GM21619 (cell line): ENCODE results near the gene LDB1.

ENCODE experiments used
- ATAC-seq: cut with Tn5 transposase; IDR thresholded peaks from one replicate; pipeline ENCODE4 v1.9.1; 2021; ENCODE audit not compliant: unreplicated experiment

The LDB1 gene, protein sequence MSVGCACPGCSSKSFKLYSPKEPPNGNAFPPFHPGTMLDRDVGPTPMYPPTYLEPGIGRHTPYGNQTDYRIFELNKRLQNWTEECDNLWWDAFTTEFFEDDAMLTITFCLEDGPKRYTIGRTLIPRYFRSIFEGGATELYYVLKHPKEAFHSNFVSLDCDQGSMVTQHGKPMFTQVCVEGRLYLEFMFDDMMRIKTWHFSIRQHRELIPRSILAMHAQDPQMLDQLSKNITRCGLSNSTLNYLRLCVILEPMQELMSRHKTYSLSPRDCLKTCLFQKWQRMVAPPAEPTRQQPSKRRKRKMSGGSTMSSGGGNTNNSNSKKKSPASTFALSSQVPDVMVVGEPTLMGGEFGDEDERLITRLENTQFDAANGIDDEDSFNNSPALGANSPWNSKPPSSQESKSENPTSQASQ

DNA sequence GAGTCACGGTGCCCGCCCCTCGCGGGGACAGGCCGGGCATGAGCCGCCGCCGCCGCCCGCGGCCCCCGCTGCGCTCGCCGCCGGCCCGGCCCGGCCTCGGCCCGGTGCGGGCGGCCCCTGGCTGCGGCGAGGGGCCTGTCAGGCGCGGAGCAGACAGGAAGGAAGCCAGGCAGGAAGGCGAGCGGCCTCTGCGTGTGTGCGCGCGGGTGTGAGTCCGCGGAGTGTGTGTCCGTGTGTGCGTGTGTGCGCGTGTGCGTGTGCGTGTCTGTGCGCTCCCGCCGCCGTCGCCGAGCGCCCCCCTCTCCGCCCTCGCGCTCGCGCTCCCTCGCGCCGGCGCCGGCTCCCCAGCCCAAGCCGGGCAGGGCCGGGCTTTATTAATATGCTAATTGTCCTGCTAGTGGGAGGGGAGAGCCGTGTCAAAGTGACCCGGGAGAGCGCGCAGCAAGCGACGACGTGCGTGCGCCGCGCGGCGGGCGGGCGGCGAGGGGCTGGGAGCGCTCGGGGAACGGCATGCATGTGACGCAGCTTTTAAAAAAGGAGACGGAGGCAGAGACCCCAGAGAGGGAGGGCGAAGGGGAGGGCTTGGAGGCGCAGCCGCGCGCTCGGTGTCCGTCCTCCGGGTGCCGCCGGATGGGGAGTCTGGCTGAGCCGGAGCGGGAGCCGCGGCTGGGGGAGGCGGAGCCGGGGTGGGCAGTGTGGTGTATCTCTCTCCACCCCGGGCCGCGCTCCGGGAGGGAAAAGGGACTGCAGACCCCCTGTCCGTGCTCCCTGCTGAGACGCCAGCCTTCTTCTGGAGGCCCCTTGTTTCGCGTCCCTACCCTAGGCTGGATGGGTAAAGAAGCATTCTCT lies at the start of gene LDB1:
Gene LDB1, minus strand, starts transcription at position 227 of the 849 bp plus-strand sequence. CDS start 258 bp downstream, outside the sequence.
- peak; percentile 56 for ATAC-seq

DNA sequence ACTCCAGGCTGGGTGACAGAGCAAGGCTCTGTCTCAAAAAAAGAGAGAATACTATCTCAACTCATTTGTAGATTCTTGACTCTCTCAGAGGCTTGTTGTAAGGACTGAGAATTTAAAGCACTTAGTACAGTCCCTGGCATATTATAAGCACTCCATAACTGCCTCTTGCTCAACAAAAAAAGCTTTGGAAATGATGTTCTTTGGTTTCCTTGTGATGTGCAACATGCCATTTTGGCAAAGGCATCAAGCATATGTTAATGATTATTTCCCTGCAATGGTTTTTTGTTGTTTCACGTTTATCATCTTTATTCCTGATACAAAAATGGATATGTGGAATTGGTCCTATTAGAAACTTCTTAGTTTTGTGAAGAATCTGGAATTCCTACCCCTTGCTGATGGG lies 47.7 kb upstream of the LDB1 start:
- ATAC-seq, result no peak

DNA sequence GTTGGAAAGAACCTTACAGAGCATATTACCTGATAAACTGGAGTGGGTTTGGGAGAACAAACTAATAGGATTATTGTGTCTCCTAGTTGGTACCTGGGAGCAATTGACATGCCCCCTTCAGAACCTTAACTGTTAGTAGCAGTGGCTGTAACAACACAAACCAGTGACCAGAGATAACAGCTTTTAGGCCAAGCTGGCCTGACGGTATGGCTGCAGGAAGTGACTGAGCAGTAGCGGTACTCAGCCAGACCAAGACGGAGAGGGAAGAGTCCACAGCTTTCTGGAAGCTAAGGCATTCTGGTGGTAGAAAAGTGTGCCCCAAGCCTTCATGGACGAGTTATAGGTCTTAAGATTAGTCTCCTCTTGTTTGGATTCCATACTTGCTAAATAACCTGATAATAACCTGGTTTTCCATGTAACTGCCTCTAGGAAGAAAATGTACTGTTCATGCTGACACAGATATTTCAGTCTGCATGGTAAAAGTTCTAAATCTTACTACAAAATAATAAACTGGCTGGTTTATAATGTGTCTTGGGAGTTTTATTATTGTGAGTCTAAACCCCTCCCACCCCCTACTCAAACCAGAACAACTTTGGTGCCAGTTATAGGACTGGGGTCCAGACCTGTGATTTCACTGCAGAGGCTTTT lies 43.3 kb upstream of the LDB1 start:
- ATAC-seq, result no peak

DNA sequence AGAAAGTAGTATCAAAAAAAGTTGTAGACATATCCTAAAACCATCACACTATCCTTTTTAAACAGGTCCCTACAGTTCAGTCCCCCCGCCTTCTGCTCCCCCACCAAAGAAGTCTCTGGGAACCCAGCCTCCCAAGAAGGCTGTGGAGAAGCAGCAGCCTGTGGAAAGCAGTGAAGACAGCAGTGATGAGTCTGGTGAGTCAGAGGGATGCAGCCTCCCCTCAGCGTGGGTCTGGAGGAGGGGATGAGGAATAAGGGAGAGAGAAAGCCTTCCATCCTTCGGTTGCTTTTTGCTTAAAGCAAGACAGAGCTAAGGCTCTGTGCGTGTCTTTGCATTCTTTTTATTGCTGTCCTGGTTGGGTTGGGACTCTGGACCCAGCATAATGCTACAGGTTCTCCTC lies 39.7 kb upstream of the LDB1 start:
- no peak for ATAC-seq

DNA sequence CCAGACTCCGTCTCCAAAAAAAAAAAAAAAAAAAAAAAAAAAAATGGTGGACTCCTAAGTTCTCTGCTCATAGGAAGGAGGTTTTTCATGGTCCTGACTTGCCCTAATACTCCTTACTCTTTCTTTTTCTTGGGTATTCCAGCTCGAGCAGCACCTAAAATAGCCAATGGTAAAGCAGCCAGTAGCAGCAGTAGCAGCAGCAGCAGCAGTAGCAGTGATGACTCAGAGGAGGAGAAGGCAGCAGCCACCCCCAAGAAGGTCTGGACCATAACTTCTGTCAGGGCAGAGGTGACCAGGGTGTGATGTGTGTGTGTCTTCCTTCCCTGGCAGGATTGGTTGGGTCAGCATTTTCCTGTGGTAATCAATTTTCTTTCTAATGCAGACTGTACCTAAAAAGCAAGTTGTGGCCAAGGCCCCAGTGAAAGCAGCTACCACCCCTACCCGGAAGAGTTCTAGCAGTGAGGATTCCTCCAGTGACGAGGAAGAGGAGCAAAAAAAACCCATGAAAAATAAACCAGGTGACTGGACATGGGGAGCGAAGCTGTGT lies 39.0 kb upstream of the LDB1 start:
- no peak for ATAC-seq

DNA sequence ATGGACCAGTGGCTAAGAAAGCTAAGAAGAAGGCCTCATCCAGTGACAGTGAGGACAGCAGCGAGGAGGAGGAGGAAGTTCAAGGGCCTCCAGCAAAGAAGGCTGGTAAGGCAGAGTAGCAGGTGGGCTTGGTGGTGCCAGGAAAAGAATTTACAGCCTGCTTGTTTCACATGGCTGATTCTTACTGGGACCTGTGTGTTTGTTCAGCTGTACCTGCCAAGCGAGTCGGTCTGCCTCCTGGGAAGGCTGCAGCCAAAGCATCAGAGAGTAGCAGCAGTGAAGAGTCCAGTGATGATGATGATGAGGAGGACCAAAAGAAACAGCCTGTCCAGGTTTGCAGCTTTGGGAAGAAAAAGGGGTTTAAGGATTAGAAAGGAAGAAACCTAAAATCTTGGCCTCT lies 37.1 kb upstream of the LDB1 start:
- no peak for ATAC-seq

DNA sequence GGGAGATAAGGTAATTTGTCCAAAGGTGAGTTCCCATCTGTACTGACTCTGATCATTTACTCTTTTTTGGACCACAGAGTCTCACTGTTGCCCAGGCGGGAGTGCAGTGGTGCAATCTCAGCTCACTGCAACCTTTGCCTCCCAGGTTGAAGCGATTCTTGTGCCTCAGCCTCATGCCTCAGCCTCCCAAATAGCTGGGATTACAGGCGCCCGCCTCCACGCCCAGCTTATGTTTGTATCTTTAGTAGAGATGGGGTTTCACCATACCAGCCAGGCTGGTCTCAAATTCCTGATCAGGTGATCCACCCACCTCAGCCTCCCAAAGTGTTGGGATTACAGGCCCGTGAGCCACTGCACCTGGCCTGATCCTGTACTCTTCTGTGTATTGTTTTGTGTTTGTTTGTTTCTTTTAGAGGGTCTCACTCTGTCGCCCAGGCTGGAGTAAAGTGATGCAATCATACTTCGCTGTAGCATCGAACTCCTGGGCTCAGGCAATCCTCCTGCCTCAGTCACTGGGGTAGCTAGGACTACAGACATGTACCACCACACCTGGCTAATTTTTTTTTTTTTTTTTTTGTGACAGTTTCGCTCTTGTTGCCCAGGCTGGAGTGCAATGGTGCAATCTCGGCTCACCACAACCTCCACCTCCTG lies 34.4 kb upstream of the LDB1 start:
- ATAC-seq, result no peak

DNA sequence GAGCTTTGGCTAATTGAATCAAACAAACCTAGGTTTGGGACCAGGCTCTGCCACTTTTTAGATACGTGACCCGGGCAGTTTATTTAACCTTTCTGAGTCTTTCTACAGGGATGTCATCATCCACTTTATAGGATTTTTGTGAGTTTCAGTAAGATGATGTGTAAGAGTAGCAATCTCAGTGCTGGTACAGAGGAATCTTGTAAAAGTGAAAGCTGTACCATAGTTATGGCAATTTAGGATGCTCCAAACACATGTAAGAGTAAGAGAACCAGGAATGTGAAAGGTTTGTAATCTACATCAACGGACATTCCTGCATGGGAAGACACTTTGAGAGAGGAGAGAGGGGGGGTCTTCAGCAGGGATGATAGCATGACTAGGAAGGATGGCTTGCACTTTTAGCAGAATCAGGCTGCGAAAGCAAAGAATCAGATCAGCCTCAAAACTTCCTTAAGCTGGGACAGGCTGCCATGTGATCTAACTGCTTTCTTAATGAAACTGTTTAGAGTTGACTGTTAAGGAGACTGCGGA lies 33.0 kb upstream of the LDB1 start:
- ATAC-seq, result no peak

DNA sequence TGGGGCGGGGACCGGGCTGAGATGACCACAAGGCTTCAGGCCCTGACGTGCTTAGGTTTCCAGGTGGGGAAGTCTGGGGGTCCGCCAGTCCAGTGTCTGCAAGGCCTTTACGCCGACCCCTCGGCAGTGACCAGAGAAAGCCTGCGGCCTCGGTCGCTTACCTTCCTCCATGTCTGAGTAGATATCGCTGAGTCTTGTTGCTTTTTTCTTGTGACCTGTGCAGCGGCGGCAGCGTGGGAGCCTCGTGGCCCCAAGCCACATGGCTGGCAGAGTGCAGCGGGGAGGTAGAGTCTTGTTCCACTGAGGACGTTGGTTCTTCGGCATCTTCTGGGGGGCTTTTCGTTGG lies 32.4 kb upstream of the LDB1 start:
- ATAC-seq, result peak; percentile 20

DNA sequence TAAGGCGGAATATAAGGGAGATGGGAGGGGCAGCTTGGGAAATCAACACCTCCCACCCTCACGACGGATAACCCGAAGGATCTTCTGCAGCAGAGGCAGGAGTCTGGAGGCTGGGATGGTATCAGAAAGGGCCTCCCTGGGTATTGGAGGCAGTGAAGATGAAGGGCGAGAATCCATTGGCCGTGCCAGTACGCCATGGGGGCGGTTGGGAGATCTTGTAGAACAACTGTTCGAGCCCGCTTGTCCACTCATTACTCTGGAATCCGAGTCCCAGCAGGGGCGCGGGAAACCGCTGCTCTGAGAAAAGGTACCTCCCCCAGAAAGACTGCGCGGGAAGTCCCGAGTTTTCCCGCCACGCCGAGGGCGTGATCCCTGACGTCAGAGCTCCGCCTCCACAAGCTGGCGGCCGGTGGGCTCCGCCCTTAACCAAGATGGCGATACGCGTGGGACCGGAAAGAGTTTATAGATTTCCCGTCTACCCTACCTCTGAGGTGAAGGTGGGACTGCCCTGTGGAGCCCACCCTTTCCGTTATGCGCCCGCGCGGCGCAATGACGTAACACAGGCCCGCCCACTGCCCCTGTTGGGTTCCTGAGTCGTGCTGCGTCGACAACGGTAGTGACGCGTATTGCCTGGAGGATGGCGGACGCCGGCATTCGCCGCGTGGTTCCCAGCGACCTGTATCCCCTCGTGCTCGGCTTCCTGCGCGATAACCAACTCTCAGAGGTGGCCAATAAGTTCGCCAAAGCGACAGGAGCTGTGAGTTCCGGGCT lies 31.8 kb upstream of the LDB1 start, which contains the start of gene NOLC1:
Gene NOLC1, plus strand, starts transcription at position 616 of the 771 bp plus-strand sequence. Its CDS starts 22 bp downstream, at position 638.
- ATAC-seq, result peak; percentile 86

DNA sequence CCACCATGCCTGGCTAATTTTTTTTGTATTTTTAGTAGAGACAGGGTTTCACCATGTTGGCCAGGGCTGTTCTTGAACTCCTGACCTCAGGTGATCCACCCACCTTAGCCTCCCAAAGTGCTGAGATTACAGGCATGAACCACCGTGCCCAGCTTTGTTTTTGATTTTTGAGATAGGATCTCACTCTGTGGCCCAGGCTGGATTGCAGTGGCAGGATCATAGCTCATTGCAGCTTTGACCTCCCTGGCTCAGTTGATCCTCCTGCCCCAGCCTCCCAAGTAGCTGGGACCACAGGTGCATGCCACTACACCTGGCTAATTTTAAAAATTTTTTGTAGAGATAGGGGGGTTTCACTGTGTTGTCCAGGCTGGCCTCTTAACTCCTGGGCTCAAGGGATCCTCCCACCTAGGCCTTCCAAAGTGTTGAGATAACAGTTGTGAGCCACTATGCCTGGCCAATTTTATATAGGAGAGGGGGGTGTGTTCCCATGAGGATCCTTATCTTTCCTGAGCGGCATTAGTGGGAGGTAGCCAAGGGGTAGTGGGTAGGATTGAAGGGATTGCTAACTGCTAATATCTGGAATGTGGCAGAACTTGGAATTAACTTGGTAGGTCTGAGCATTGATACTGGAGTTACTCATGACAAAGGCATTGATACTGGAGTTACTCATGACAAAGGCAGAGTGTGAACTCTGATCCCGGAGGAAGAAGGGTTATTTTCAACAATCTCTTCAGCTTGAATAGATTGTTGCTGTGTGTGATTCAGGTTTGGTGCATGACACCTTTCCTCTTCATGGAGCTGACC lies 31.0 kb upstream of the LDB1 start:
- ATAC-seq, result no peak

DNA sequence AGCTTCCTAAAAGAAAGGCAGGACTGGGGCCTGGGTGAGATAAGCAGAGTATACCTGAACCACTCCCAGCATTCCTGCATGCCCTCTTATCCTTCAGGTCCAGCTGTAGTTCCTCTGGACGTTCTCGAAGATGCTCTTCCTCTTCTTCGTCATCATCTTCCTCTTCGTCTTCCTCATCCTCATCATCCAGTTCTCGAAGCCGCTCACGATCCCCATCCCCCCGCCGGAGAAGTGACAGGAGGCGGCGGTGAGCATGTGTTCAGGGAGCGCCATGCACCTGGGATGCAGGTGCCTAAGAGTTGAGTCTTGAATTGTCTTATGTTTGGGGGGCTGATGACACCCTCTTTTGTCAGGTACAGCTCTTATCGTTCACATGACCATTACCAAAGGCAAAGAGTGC lies 28.1 kb upstream of the LDB1 start:
- no peak for ATAC-seq

DNA sequence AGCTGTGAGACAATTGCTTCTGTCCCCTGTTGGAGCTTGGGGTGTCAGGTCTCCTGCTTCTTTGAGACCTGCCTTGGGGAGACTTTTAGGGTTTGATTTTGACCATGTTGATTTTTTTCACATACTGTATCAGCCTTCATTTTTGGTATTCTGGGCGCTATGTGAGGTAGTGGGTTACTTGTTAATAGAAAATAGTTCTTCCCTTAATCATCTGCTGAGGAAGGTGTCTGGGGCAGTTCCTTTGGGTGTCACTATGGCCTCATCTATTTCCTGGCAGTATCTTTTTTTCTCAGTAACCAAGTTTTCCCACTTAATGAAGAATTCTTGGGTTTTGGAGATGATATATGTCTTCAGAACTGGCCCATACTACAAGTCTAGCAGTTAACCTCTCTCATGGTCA lies 27.4 kb upstream of the LDB1 start:
- no peak for ATAC-seq

DNA sequence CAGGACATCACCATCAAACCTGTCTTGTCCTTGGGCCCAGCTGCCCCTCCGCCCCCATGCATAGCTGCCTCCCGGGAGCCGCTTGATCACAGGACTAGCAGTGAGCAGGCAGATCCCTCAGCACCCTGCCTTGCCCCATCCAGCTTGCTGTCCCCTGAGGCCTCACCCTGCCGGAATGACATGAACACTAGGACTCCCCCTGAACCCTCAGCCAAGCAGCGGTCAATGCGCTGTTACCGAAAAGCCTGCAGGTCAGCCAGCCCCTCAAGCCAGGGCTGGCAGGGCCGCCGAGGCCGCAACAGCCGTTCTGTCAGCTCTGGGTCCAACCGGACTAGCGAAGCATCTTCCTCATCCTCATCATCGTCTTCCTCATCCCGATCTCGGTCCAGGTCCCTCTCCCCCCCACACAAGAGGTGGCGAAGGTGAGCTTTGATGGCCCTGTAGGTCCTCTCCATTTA lies 26.8 kb upstream of the LDB1 start:
- no peak for ATAC-seq

DNA sequence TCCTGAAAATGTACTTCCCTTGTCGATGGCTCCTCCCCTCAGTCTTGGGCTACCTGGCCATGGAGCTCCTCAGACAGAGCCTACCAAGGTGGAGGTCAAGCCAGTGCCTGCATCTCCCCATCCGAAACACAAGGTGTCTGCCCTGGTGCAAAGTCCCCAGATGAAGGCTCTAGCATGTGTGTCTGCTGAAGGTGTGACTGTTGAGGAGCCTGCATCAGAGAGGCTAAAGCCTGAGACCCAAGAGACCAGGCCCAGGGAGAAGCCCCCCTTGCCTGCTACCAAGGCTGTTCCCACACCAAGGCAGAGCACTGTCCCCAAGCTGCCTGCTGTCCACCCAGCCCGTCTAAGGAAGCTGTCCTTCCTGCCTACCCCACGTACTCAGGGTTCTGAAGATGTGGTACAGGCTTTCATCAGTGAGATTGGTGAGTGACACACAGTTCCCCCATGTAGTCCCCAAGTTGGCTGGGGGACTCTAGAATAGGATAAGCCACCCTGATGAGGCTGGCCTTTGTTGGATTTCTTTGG lies 21.5 kb upstream of the LDB1 start:
- ATAC-seq, result no peak

DNA sequence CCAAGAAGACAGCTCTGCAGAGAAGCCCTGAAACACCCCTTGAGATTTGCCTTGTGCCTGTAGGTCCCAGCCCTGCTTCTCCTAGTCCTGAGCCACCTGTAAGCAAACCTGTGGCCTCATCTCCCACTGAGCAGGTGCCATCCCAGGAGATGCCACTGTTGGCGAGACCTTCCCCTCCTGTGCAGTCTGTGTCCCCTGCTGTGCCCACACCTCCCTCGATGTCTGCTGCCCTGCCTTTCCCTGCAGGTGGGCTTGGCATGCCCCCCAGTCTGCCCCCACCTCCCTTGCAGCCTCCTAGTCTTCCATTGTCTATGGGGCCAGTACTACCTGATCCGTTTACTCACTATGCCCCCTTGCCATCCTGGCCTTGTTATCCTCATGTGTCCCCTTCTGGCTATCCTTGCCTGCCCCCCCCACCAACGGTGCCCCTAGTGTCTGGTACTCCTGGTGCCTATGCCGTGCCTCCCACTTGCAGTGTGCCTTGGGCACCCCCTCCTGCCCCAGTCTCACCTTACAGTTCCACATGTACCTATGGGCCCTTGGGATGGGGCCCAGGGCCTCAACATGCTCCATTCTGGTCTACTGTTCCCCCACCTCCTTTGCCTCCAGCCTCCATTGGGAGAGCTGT lies 20.9 kb upstream of the LDB1 start:
- no peak for ATAC-seq

DNA sequence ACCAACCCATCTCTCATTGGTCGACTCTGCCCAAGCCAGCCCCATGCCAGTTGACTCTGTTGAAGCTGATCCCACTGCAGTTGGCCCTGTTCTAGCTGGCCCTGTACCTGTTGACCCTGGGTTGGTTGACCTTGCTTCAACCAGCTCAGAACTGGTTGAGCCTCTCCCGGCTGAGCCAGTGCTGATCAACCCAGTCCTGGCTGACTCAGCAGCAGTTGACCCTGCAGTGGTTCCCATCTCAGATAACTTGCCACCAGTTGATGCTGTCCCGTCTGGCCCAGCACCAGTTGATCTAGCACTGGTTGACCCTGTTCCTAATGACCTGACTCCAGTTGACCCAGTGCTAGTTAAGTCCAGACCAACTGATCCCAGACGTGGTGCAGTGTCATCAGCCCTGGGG lies 20.1 kb upstream of the LDB1 start:
- ATAC-seq, result no peak
